ENCODE measurements around the gene TP53TG5. TPM values are rescaled to one million over a fixed set of nuclear protein-coding genes. Genes with fewer than 3 reads are reported as not detected.

Gene TP53TG5
- polyA plus RNA-seq, 6 donors from 2014 or later = 0.14 to 0.29 (median 0.21) TPM; not detected in 2

GRCh38 chr20:45410887-45411286, 32.8 kb upstream of the TP53TG5 start:
- peaks cover 0 to 9% of the 10 kb centered on the region in 2 donors for H3K36me3 Mint-ChIP-seq
- ATAC-seq (ENCODE audit: low read depth in 2 of 2) = no peak
- DNase-seq = no peak
- no peaks in the 10 kb centered on the region for H3K9me3 Mint-ChIP-seq
- peak overlapping the region in 1 of 8 donors; percentile 69 for H3K4me3 Mint-ChIP-seq
- no peaks in the 10 kb centered on the region for H3K27me3 Mint-ChIP-seq
- no peak overlapping the region for H3K27ac Mint-ChIP-seq
- peaks cover 28 to 34% (median 30%) of the 10 kb centered on the region in 3 donors for H3K4me1 Mint-ChIP-seq

GRCh38 chr20:45409521-45410272, 31.6 kb upstream of the TP53TG5 start:
- Mint-ChIP-seq H3K9me3 (no peaks in the 10 kb centered on the region), H3K27me3 (peaks cover 0 to 3% (median 0%) of the 10 kb centered on the region in 3 donors), H3K4me3 (peak overlapping the region in 1 of 8 donors; percentile 69), H3K27ac (no peak overlapping the region), H3K4me1 (peaks cover 28 to 34% (median 30%) of the 10 kb centered on the region in 3 donors), H3K36me3 (peaks cover 0 to 9% of the 10 kb centered on the region in 2 donors)
- no peak for ATAC-seq (ENCODE audit: low read depth in 2 of 2)
- DNase-seq = no peak

GRCh38 chr20:45408646-45409213, 30.6 kb upstream of the TP53TG5 start:
- peaks cover 0 to 6% (median 0%) of the 10 kb centered on the region in 3 donors for H3K27me3 Mint-ChIP-seq
- ATAC-seq (ENCODE audit: low read depth in 2 of 2) (peak; percentile 79 to 82), DNase-seq (peak; percentile 56)
- peak overlapping the region in 6 of 8 donors; percentile 43 to 83 (median 63) for H3K4me3 Mint-ChIP-seq
- no peaks in the 10 kb centered on the region for H3K9me3 Mint-ChIP-seq
- peaks cover 30 to 35% (median 30%) of the 10 kb centered on the region in 3 donors for H3K4me1 Mint-ChIP-seq
- peaks cover 0 to 9% of the 10 kb centered on the region in 2 donors for H3K36me3 Mint-ChIP-seq
- H3K27ac Mint-ChIP-seq = peak overlapping the region; percentile 35 to 94 (median 73)

GRCh38 chr20:45407783-45408645, 29.9 kb upstream of the TP53TG5 start, which contains the start of gene DBNDD2:
Gene DBNDD2, plus strand, starts transcription at chr20:45408289. Its CDS starts 179 bp downstream, at chr20:45408468.
- H3K9me3 Mint-ChIP-seq = no peaks in the 10 kb centered on the region
- DNase-seq (peak; percentile 11), ATAC-seq (ENCODE audit: low read depth in 2 of 2) (peak; percentile 21 to 24)
- H3K4me1 Mint-ChIP-seq = peaks cover 30 to 35% (median 30%) of the 10 kb centered on the region in 3 donors
- peaks cover 6 to 9% of the 10 kb centered on the region in 2 donors for H3K36me3 Mint-ChIP-seq
- peak within 1 kb of the TSS; percentile 85 to 94 (median 90) for H3K27ac Mint-ChIP-seq
- H3K27me3 Mint-ChIP-seq = peaks cover 0 to 12% (median 0%) of the 10 kb centered on the region in 3 donors
- H3K4me3 Mint-ChIP-seq = peak within 1 kb of the TSS; percentile 77 to 92 (median 86)

GRCh38 chr20:45407067-45407745, 29.1 kb upstream of the TP53TG5 start:
- peaks cover 7 to 9% of the 10 kb centered on the region in 2 donors for H3K36me3 Mint-ChIP-seq
- H3K9me3 Mint-ChIP-seq = peaks cover 0 to 3% (median 0%) of the 10 kb centered on the region in 7 donors
- H3K27ac Mint-ChIP-seq = peak overlapping the region; percentile 51 to 91 (median 88)
- peaks cover 30 to 35% (median 30%) of the 10 kb centered on the region in 3 donors for H3K4me1 Mint-ChIP-seq
- DNase-seq = no peak
- peak overlapping the region; percentile 77 to 92 (median 86) for H3K4me3 Mint-ChIP-seq
- H3K27me3 Mint-ChIP-seq = peaks cover 0 to 12% (median 0%) of the 10 kb centered on the region in 3 donors
- no peak for ATAC-seq (ENCODE audit: low read depth in 2 of 2)

GRCh38 chr20:45406260-45407066, 28.3 kb upstream of the TP53TG5 start:
- Mint-ChIP-seq H3K27ac (peak overlapping the region in 4 of 6 donors; percentile 7 to 91 (median 60)), H3K36me3 (peaks cover 11 to 15% of the 10 kb centered on the region in 2 donors), H3K9me3 (peaks cover 0 to 9% (median 5%) of the 10 kb centered on the region in 7 donors), H3K4me3 (peak overlapping the region; percentile 77 to 92 (median 86)), H3K4me1 (peaks cover 27 to 35% (median 30%) of the 10 kb centered on the region in 3 donors), H3K27me3 (peaks cover 0 to 12% (median 0%) of the 10 kb centered on the region in 3 donors)
- ATAC-seq (ENCODE audit: low read depth in 2 of 2) (peak; percentile 42 to 50), DNase-seq (peak; percentile 57)

GRCh38 chr20:45405571-45406259, 27.6 kb upstream of the TP53TG5 start:
- Mint-ChIP-seq H3K4me1 (peaks cover 27 to 35% (median 30%) of the 10 kb centered on the region in 3 donors), H3K4me3 (peak overlapping the region; percentile 78 to 87 (median 84)), H3K27ac (peak overlapping the region in 5 of 6 donors; percentile 7 to 91 (median 80)), H3K9me3 (peaks cover 0 to 13% (median 10%) of the 10 kb centered on the region in 7 donors), H3K36me3 (peaks cover 12 to 15% of the 10 kb centered on the region in 2 donors), H3K27me3 (peaks cover 0 to 12% (median 0%) of the 10 kb centered on the region in 3 donors)
- ATAC-seq (ENCODE audit: low read depth in 2 of 2) (peak in 1 of 2 donors; percentile 6), DNase-seq (no peak)

GRCh38 chr20:45404438-45404837, 26.3 kb upstream of the TP53TG5 start:
- H3K9me3 Mint-ChIP-seq = peaks cover 6 to 24% (median 22%) of the 10 kb centered on the region in 7 donors
- ATAC-seq (ENCODE audit: low read depth in 2 of 2) (no peak), DNase-seq (no peak)
- H3K36me3 Mint-ChIP-seq = peaks cover 12 to 24% of the 10 kb centered on the region in 2 donors
- H3K27ac Mint-ChIP-seq = no peak overlapping the region
- peaks cover 0 to 12% (median 0%) of the 10 kb centered on the region in 3 donors for H3K27me3 Mint-ChIP-seq
- peaks cover 27 to 35% (median 30%) of the 10 kb centered on the region in 3 donors for H3K4me1 Mint-ChIP-seq
- peak overlapping the region in 7 of 8 donors; percentile 62 to 85 (median 79) for H3K4me3 Mint-ChIP-seq

- Mint-ChIP-seq H3K9me3 (peaks cover 10 to 28% (median 25%) of the 10 kb centered on the region in 7 donors), H3K4me3 (no peak overlapping the region), H3K27ac (no peak overlapping the region), H3K36me3 (peaks cover 23 to 31% of the 10 kb centered on the region in 2 donors), H3K4me1 (peaks cover 20 to 24% (median 21%) of the 10 kb centered on the region in 3 donors), H3K27me3 (peaks cover 0 to 12% (median 0%) of the 10 kb centered on the region in 3 donors)
- ATAC-seq (ENCODE audit: low read depth in 2 of 2) (no peak), DNase-seq (no peak)
Measured at GRCh38 chr20:45402946-45403345, 24.8 kb upstream of the TP53TG5 start.

- peaks cover 29 to 37% of the 10 kb centered on the region in 2 donors for H3K36me3 Mint-ChIP-seq
- ATAC-seq (ENCODE audit: low read depth in 2 of 2) (no peak), DNase-seq (no peak)
- peaks cover 7 to 10% (median 9%) of the 10 kb centered on the region in 3 donors for H3K4me1 Mint-ChIP-seq
- H3K27ac Mint-ChIP-seq = no peak overlapping the region
- H3K9me3 Mint-ChIP-seq = peaks cover 10 to 28% (median 25%) of the 10 kb centered on the region in 7 donors
- peaks cover 0 to 12% (median 0%) of the 10 kb centered on the region in 3 donors for H3K27me3 Mint-ChIP-seq
- H3K4me3 Mint-ChIP-seq = peak overlapping the region in 1 of 8 donors; percentile 40
Measured at GRCh38 chr20:45400346-45401031, 22.4 kb upstream of the TP53TG5 start.
